CD4-positive, alpha-beta T cell treated with Interleukin-4 for 4 hours (primary cell): Measurements from ENCODE around the gene PLPPR2.
"Not testable (repeated sequence)": the region's sequence is repeated elsewhere in the genome, so short reads cannot be mapped to it uniquely, and the experiment has no call there.

Experiments
- DNase-seq: peaks from one replicate; pipeline ENCODE4 v3.0.0-alpha.2; 2020

PLPPR2 gene

GRCh38 chr19:11401808-11402543 lies 46.7 kb downstream of the PLPPR2 start:
- DNase-seq = no peak

GRCh38 chr19:11404588-11405222 lies 49.5 kb downstream of the PLPPR2 start:
- no peak for DNase-seq

GRCh38 chr19:11405846-11406643 lies 50.8 kb downstream of the PLPPR2 start:
- DNase-seq = no peak

- DNase-seq = not testable (repeated sequence)
These were observed 51.5 kb downstream of the PLPPR2 start for GRCh38 chr19:11406703-11407236.

- DNase-seq = no peak
These were observed 53.4 kb downstream of the PLPPR2 start for GRCh38 chr19:11408591-11408990.

GRCh38 chr19:11410682-11411081 lies 55.5 kb downstream of the PLPPR2 start:
- no peak for DNase-seq

GRCh38 chr19:11414544-11414943 lies 59.3 kb downstream of the PLPPR2 start:
- no peak for DNase-seq
